HCT116 (cell line): ENCODE measurements around the gene SPATC1L. TPM values are rescaled to one million over a fixed set of nuclear protein-coding genes. Genes with fewer than 3 reads are reported as not detected.

Experiments
- ATAC-seq: fragments of 200-7000 bp; cut with Tn5 transposase; 2 replicates; pipeline ENCODE4 v1.9.1; 2020; ENCODE audit warnings: mild to moderate bottlenecking, moderate library complexity
- BruUV-seq: library from RNA; stranded (reverse); fragments of 400-500 nt; replicated peaks from 2 replicates; lab custom pipeline; 2021; lab: Mats Ljungman, UMichigan
- CTCF ChIA-PET: fragments of 300-600 bp; sonication (Branson Sonifier 250); formaldehyde crosslinking; loops from one replicate; lab custom pipeline; 2021; ENCODE audit warnings: antibody characterized with exemption; lab: Charles Lee
- POLR2A ChIA-PET: fragments of 300-600, 350-600 bp; sonication (Branson Sonifier 250); formaldehyde crosslinking; loops from one replicate; lab custom pipeline; 2021; ENCODE audit warnings: antibody characterized with exemption; lab: Charles Lee
- RAD21 ChIA-PET, 2 experiments: fragments of 300-600 bp; sonication (Branson Sonifier 250); formaldehyde crosslinking; loops; one replicate each; lab custom pipeline; 2023; ENCODE audit warnings: low total read pairs in 2 of 2; ENCODE audit not compliant: uncharacterized antibody in 2 of 2, unreplicated experiment in 2 of 2, low non-redundant PET in 1 of 2; lab: Charles Lee
- DNase-seq: peaks from one replicate; pipeline ENCODE4 v3.0.0-alpha.2; 2010; ENCODE audit warnings: low read depth, low spot score
- H2AFZ ChIP-seq: fragments of 200-600 bp; shearing (Covaris generic), sonication (generic); 2 replicates; pipeline ENCODE4 v1.6.1; 2017; ENCODE audit warnings: low read depth, mixed run types, mixed read lengths, antibody characterized with exemption, low read length; ENCODE audit not compliant: poor library complexity, severe bottlenecking
- H3K27ac ChIP-seq: 2 replicates; pipeline ENCODE4 v1.5.1; 2012; ENCODE audit warnings: low read depth, low read length
- H3K27me3 ChIP-seq: fragments of 200-600 bp; sonication (generic); 2 replicates; pipeline ENCODE4 v1.6.1; 2016; ENCODE audit warnings: mixed run types, low read length, mixed read lengths; ENCODE audit not compliant: insufficient read depth
- H3K36me3 ChIP-seq, 2 experiments: fragments of 200-500 bp in 1 of 2; fragments of 200-600 bp in 1 of 2; sonication (Bioruptor generic) in 1 of 2; sonication (generic) in 1 of 2; 2 replicates each; pipeline versions ENCODE4 v1.5.1 to v1.6.1; 2014 to 2016; ENCODE audit warnings: low read length in 2 of 2, inconsistent platforms in 1 of 2, mixed read lengths in 1 of 2, mixed run types in 1 of 2; ENCODE audit not compliant: insufficient read depth in 2 of 2, control insufficient read depth in 1 of 2
- H3K4me1 ChIP-seq, 2 experiments: fragments of 200-600 bp in 1 of 2; sonication (generic) in 1 of 2; 2 replicates each; pipeline versions ENCODE4 v1.5.1 to v1.6.1; 2012 to 2017; ENCODE audit warnings: low read length in 2 of 2, inconsistent platforms in 1 of 2, mild to moderate bottlenecking in 1 of 2, mixed read lengths in 1 of 2, mixed run types in 1 of 2, moderate library complexity in 1 of 2; ENCODE audit not compliant: insufficient read depth in 2 of 2, control insufficient read depth in 1 of 2
- H3K4me2 ChIP-seq: fragments of 200-600 bp; sonication (generic); 2 replicates; pipeline ENCODE4 v1.6.1; 2017; ENCODE audit warnings: mixed run types, low read length, mixed read lengths
- H3K4me3 ChIP-seq, 2 experiments: fragments of 200-600 bp in 1 of 2; sonication (generic) in 1 of 2; replicated peaks in 1 of 2; 2 replicates each; pipeline ENCODE4 v1.5.1; 2011 to 2016; ENCODE audit warnings: low read length in 2 of 2, control low read depth in 1 of 2, low read depth in 1 of 2, mild to moderate bottlenecking in 1 of 2, mixed read lengths in 1 of 2, mixed run types in 1 of 2
- H3K79me2 ChIP-seq: fragments of 200-600 bp; sonication (generic); 2 replicates; pipeline ENCODE4 v1.6.1; 2017; ENCODE audit warnings: mild to moderate bottlenecking, mixed run types, low read length, moderate library complexity, mixed read lengths; ENCODE audit not compliant: insufficient read depth
- H3K9ac ChIP-seq: fragments of 200-600 bp; sonication (generic); 2 replicates; pipeline ENCODE4 v1.6.1; 2016; ENCODE audit warnings: low read length, mixed read lengths
- H3K9me2 ChIP-seq: fragments of 200-600 bp; sonication (generic), shearing (Covaris generic); 2 replicates; pipeline ENCODE4 v1.6.1; 2017; ENCODE audit warnings: mixed run types, mild to moderate bottlenecking, moderate library complexity; ENCODE audit not compliant: insufficient read depth
- H3K9me3 ChIP-seq, 2 experiments: fragments of 200-500 bp in 1 of 2; fragments of 200-600 bp in 1 of 2; sonication (Bioruptor generic) in 1 of 2; sonication (generic) in 1 of 2; 2 replicates each; pipeline ENCODE4 v1.6.1; 2014 to 2017; ENCODE audit warnings: low read length in 2 of 2, mixed read lengths in 2 of 2, inconsistent platforms in 1 of 2, low read depth in 1 of 2, mild to moderate bottlenecking in 1 of 2, mixed run types in 1 of 2, moderate library complexity in 1 of 2; ENCODE audit not compliant: control insufficient read depth in 1 of 2, insufficient read depth in 1 of 2
- H4K20me1 ChIP-seq: fragments of 200-600 bp; sonication (generic), shearing (Covaris generic); 2 replicates; pipeline ENCODE4 v1.6.1; 2017; ENCODE audit warnings: mixed run types, mild to moderate bottlenecking, moderate library complexity; ENCODE audit not compliant: insufficient read depth
- CBX3 ChIP-seq: IDR thresholded peaks from 2 replicates; pipeline ENCODE4 v1.6.1; 2012; ENCODE audit warnings: low read depth
- EGR1 ChIP-seq: IDR thresholded peaks from 2 replicates; pipeline ENCODE4 v1.6.1; 2012; ENCODE audit warnings: low read depth
- ELF1 ChIP-seq: IDR thresholded peaks from 2 replicates; pipeline ENCODE4 v1.6.1; 2012; ENCODE audit warnings: low read depth, borderline replicate concordance
- EZH2 ChIP-seq: fragments of 200-600 bp; sonication (generic); IDR thresholded peaks from 2 replicates; pipeline ENCODE4 v1.6.1; 2017; ENCODE audit warnings: antibody characterized with exemption, mixed run types
- EZH2phosphoT487 ChIP-seq: fragments of 200-600 bp; IDR thresholded peaks from 2 replicates; pipeline ENCODE4 v1.6.1; 2018; ENCODE audit warnings: antibody characterized with exemption, borderline replicate concordance
- FOSL1 ChIP-seq: IDR thresholded peaks from 2 replicates; pipeline ENCODE4 v1.6.1; 2012; ENCODE audit warnings: low read depth
- JUND ChIP-seq: IDR thresholded peaks from 2 replicates; pipeline ENCODE4 v1.6.1; 2012
- POLR2A ChIP-seq: IDR thresholded peaks from 2 replicates; pipeline ENCODE4 v1.7.0; 2011; ENCODE audit warnings: borderline replicate concordance; ENCODE audit not compliant: insufficient read depth, insufficient read length; ENCODE audit errors: extremely low read depth
- POLR2AphosphoS5 ChIP-seq: IDR thresholded peaks from 2 replicates; pipeline ENCODE4 v1.6.1; 2011; ENCODE audit warnings: mild to moderate bottlenecking, low read depth, low read length, moderate library complexity
- SIN3A ChIP-seq: IDR thresholded peaks from 2 replicates; pipeline ENCODE4 v1.6.1; 2012; ENCODE audit warnings: low read depth
- SP1 ChIP-seq: IDR thresholded peaks from 2 replicates; pipeline ENCODE4 v1.6.1; 2012; ENCODE audit warnings: low read depth
- SRF ChIP-seq: IDR thresholded peaks from 2 replicates; pipeline ENCODE4 v1.6.1; 2012; ENCODE audit warnings: low read depth
- YY1 ChIP-seq: IDR thresholded peaks from 2 replicates; pipeline ENCODE4 v1.6.1; 2011; ENCODE audit warnings: low read length, low read depth, moderate library complexity, mild to moderate bottlenecking; ENCODE audit not compliant: insufficient replicate concordance; ENCODE audit errors: extremely low read depth
- ZFX ChIP-seq: fragments of 450-650 bp; IDR thresholded peaks from 2 replicates; pipeline ENCODE4 v1.6.1; 2017
- ZNF274 ChIP-seq: fragments of 200-500 bp; sonication (Bioruptor generic); IDR thresholded peaks from 2 replicates; pipeline ENCODE4 v1.6.1; 2014; ENCODE audit warnings: mild to moderate bottlenecking, low read depth, low read length, inconsistent platforms
- intact Hi-C: fragments of 100-400 bp; cut with micrococcal nuclease; formaldehyde crosslinking; loops from 2 replicates; pipeline ENCODE4 v1.10.0; 2022
- total RNA-seq: library from RNA; stranded (reverse); gene quantifications from one replicate; pipeline ENCODE4 v1.2.1, GENCODE V29; 2021; ENCODE audit not compliant: unreplicated experiment
- TF ChIP-seq, protein P1 (sequence below): IDR thresholded peaks from 2 replicates; pipeline ENCODE4 v1.6.1; 2011; ENCODE audit warnings: mild to moderate bottlenecking, low read length, moderate library complexity; ENCODE audit not compliant: insufficient replicate concordance; ENCODE audit errors: extremely low read depth
- TF ChIP-seq, protein P2 (sequence below), 3 experiments: fragments of 200-600 bp in 1 of 3; sonication (generic) in 1 of 3; IDR thresholded peaks in 2 of 3; conservative IDR thresholded peaks in 1 of 3; 2 replicates each; pipeline ENCODE4 v1.5.1; 2012 to 2017; ENCODE audit warnings: low read depth in 2 of 3, low read length in 2 of 3, antibody characterized with exemption in 1 of 3, borderline replicate concordance in 1 of 3, control low read depth in 1 of 3, mild to moderate bottlenecking in 1 of 3, mixed read lengths in 1 of 3, mixed run types in 1 of 3, moderate library complexity in 1 of 3; ENCODE audit not compliant: insufficient read depth in 1 of 3
- TF ChIP-seq, protein P3 (sequence below): IDR thresholded peaks from 2 replicates; pipeline ENCODE4 v1.6.1; 2012; ENCODE audit warnings: low read depth
- TF ChIP-seq, protein P4 (sequence below): IDR thresholded peaks from 2 replicates; pipeline ENCODE4 v1.6.1; 2012

Gene SPATC1L
- total RNA-seq, 1 experiment from 2014 or later, result 1.3 TPM

DNA sequence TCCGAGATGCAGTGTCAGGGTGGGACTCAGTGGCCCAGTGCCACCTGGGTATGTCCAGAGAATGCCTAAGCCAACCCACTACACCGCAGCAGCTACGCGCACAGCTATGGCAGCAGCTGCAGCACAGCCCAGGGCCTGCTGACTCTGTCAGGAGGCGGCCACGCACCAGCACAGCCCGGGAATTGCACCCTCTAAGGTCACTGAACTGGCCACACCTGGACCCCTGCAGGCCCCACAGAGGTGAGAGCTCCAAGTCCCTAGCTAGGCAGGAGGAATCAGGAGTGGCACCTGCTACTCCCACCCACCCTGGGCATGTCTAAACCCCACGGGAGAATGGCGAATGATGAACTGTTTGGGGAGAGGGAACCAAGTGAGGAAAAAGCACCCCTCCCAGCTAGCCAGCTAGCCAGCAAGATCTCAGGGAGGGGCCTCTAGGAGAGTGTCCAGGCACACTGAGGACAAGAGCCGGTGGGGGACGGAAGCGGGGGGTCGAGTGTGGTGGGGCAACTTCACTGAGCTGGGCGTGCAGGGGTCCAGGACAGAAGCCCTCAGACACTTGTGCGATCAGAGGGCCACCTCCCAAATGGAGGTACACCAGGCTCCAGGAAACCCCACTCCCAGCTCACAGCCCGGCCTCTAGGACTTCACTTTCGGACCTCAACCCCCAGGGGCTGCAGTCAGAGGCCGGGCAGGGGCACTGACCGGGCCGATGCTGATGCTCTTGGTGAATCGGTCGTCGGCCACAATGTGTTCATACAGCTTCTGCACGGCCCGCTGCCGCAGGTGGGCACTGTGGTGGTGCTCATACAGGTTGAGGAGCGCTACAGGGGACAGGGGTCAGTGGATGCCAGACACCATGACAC is 30.4 kb upstream of the SPATC1L start:
- Histone ChIP-seq H2AFZ (no peak overlapping the region), H3K27ac (no peak overlapping the region), H3K9ac (no peak overlapping the region), H3K79me2 (no peaks in the 10 kb centered on the region), H4K20me1 (no peaks in the 10 kb centered on the region), H3K4me1 (no peaks in the 10 kb centered on the region), H3K4me3 (no peak overlapping the region), H3K36me3 (no peaks in the 10 kb centered on the region), H3K9me3 (no peaks in the 10 kb centered on the region), H3K9me2 (no peaks in the 10 kb centered on the region), H3K4me2 (no peak overlapping the region), H3K27me3 (no peaks in the 10 kb centered on the region)
- RAD21 ChIA-PET, result no interaction called here
- POLR2A ChIA-PET, result no interaction called here
- no peak for DNase-seq
- CTCF ChIA-PET, result no interaction called here
- BruUV-seq, result no TSS peak
- ATAC-seq, result no peak
- intact Hi-C loops, result loop anchor here (5.0 kb wide), 2 partner anchors 67 to 242 kb away; no protein-coding TSS in a partner anchor
- TF ChIP-seq ZNF274, result no peak
- TF ChIP-seq, protein P1, sequence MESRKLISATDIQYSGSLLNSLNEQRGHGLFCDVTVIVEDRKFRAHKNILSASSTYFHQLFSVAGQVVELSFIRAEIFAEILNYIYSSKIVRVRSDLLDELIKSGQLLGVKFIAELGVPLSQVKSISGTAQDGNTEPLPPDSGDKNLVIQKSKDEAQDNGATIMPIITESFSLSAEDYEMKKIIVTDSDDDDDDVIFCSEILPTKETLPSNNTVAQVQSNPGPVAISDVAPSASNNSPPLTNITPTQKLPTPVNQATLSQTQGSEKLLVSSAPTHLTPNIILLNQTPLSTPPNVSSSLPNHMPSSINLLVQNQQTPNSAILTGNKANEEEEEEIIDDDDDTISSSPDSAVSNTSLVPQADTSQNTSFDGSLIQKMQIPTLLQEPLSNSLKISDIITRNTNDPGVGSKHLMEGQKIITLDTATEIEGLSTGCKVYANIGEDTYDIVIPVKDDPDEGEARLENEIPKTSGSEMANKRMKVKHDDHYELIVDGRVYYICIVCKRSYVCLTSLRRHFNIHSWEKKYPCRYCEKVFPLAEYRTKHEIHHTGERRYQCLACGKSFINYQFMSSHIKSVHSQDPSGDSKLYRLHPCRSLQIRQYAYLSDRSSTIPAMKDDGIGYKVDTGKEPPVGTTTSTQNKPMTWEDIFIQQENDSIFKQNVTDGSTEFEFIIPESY, result no peak
- no peak for TF ChIP-seq JUND
- no peak for TF ChIP-seq ELF1
- TF ChIP-seq SIN3A, result no peak
- TF ChIP-seq YY1, result no peak
- TF ChIP-seq SP1, result no peak
- TF ChIP-seq, protein P2, sequence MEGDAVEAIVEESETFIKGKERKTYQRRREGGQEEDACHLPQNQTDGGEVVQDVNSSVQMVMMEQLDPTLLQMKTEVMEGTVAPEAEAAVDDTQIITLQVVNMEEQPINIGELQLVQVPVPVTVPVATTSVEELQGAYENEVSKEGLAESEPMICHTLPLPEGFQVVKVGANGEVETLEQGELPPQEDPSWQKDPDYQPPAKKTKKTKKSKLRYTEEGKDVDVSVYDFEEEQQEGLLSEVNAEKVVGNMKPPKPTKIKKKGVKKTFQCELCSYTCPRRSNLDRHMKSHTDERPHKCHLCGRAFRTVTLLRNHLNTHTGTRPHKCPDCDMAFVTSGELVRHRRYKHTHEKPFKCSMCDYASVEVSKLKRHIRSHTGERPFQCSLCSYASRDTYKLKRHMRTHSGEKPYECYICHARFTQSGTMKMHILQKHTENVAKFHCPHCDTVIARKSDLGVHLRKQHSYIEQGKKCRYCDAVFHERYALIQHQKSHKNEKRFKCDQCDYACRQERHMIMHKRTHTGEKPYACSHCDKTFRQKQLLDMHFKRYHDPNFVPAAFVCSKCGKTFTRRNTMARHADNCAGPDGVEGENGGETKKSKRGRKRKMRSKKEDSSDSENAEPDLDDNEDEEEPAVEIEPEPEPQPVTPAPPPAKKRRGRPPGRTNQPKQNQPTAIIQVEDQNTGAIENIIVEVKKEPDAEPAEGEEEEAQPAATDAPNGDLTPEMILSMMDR (IDR thresholded peaks at IDR 0.05 in 2 of 3, conservative IDR thresholded peaks at IDR 0.05 in 1 of 3; ENCODE audit: borderline replicate concordance in 1 of 3, insufficient read depth in 1 of 3, low read depth in 2 of 3, low read length in 2 of 3), result no peak
- no peak for TF ChIP-seq ZFX
- TF ChIP-seq, protein P3, sequence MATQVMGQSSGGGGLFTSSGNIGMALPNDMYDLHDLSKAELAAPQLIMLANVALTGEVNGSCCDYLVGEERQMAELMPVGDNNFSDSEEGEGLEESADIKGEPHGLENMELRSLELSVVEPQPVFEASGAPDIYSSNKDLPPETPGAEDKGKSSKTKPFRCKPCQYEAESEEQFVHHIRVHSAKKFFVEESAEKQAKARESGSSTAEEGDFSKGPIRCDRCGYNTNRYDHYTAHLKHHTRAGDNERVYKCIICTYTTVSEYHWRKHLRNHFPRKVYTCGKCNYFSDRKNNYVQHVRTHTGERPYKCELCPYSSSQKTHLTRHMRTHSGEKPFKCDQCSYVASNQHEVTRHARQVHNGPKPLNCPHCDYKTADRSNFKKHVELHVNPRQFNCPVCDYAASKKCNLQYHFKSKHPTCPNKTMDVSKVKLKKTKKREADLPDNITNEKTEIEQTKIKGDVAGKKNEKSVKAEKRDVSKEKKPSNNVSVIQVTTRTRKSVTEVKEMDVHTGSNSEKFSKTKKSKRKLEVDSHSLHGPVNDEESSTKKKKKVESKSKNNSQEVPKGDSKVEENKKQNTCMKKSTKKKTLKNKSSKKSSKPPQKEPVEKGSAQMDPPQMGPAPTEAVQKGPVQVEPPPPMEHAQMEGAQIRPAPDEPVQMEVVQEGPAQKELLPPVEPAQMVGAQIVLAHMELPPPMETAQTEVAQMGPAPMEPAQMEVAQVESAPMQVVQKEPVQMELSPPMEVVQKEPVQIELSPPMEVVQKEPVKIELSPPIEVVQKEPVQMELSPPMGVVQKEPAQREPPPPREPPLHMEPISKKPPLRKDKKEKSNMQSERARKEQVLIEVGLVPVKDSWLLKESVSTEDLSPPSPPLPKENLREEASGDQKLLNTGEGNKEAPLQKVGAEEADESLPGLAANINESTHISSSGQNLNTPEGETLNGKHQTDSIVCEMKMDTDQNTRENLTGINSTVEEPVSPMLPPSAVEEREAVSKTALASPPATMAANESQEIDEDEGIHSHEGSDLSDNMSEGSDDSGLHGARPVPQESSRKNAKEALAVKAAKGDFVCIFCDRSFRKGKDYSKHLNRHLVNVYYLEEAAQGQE, result no peak
- no peak for TF ChIP-seq POLR2A
- no peak for TF ChIP-seq FOSL1
- TF ChIP-seq, protein P4, sequence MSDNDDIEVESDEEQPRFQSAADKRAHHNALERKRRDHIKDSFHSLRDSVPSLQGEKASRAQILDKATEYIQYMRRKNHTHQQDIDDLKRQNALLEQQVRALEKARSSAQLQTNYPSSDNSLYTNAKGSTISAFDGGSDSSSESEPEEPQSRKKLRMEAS, result no peak
- TF ChIP-seq EZH2, result no peak
- no peak for TF ChIP-seq EZH2phosphoT487
- TF ChIP-seq CBX3, result no peak
- TF ChIP-seq POLR2AphosphoS5, result no peak
- no peak for TF ChIP-seq SRF
- TF ChIP-seq EGR1, result no peak
